GM21723 (cell line): ENCODE data around the gene B9D1.

Experiments
- ATAC-seq: cut with Tn5 transposase; IDR thresholded peaks from one replicate; pipeline ENCODE4 v1.9.1; 2021; ENCODE audit warnings: mild to moderate bottlenecking, moderate library complexity; ENCODE audit not compliant: unreplicated experiment

B9D1 gene

DNA sequence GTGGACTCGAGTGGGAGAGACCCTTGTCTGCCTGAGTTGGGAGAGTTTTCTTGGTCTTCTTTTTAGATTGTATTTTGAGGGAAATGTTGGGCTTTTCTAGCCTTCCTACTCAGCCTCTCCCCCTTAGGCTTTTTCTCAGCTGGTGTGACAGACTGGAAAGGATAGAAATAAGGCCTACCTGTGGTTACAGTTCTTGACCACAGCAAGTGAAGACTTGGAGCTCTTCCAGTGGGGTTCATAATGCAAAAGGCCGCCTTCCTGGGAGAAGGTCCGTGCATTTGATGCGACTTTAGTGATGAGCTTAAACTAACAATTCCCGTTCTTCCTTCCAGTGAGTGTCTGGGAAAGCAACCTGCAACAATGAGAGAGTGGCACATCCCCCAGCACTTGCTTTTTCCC lies 56.8 kb downstream of the B9D1 start:
- ATAC-seq, result no peak

DNA sequence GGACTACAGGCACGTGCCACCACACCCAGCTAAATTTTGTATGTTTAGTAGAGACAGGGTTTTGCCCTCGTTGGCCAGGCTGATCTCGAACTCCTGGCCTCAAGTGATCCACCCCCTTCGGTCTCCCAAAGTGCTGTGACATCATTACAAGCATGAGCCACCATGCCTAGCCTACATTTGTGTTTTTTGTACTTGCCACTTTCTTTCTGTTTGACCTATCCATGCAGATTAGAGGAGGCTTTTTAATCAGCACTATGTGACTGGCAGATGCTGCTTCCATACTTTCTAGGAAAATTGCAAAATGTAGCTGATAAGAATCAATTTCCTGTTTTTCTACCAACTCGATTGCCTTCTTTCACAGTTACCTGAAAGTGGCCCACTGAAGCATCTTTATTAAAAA lies 57.3 kb downstream of the B9D1 start:
- ATAC-seq, result no peak

DNA sequence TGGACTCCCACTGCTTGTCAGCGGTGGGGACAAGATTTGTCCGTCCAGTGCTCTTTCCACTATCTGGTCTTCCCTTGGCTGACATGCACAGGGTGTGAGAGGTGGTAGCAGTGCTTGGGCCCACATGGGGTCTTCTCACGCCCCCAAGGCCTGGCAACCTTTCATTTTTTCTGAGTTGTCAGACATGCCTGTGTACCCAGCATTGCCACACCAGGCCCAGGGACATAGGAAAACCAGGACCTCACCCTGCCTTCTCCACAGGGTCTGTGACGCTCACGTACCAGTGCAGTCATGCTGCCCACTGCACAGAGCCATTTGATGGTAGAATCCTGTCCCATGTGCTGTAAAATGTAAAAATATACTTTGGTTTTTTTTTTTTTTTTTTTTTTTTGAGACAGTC lies 57.8 kb downstream of the B9D1 start:
- ATAC-seq, result no peak

DNA sequence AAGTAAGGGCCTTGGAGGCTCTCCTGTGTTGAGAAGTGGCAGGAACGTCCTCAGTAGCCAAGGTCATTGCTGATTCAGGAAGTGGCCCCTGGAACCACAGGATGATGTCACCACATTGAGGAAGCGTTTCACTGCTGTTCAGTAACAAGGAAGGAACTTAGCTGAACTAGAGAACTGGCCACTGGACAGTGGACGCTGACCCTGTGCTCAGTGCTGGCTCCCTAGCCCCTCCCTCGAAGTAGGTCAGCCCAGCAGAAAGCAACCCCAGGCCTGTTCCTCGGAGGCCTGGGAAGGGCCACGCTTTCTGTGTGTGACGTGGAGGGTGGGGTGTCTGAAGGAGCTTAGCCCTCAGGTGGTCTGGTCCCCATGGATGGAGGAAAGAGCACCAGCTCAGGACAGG lies 58.3 kb downstream of the B9D1 start:
- ATAC-seq, result no peak

DNA sequence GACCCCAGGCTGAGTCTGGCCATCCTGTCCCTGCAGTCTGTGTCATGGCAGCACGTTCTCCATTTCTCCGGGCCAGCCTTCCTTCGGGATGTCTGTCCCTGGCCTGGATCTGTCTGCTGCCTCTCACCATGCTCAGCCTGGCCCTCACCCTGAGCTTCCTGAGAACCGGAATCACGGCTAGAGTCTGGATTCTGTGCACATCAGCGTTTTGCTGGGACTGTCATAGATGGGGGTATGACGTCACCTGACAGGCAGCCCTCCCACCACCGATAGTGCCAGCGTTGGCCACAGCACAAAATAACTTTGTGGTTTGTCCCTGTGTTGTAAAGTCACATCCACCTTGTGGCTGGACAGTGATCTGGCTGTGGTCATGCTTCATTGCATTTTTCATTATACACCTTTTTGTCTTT lies 59.2 kb downstream of the B9D1 start:
- ATAC-seq, result no peak

DNA sequence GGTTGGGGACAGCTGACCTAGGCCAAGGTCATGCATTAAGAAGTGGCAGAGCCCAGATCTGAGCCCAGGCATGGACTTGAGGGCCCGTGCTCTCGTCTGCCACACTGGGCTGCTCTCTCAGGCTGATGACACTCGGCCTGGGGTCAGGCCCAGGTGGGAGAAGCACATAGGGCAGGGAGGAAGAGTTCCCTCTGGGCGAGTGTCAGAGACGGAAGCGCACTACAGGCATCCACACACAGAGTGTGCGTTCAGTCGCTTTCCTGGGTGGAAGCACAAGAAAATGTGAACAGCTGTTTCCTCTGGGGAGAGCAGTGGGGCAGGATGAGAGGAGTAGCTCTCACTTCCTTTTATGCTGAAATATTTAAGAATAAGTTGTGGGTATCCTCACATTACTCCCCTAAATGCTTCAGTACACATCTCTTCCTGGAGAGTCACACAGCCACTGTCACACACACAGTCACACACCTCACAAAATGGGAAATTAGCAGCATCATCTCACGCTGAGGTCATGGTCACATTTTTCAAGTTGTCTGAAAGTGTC lies 59.7 kb downstream of the B9D1 start:
- ATAC-seq, result no peak

DNA sequence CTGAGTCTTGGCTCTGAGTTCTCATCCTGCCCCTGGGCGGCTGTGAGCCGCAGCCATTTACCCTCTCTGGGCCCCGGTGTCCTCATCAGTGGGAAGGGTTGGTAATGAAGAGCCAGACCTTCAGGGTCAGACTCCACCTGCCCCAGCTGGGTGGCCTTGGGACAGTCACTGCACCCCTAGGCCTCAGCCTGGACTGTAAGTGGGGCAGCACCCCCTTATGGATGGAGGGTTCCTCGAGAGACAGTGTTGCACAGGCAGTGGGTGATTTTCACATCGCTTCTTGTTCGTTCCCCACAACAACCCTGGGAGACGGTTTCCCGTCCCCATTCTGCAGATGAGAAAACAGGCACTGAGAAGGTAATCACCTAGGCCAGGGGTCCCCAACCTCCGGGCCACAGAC lies 60.5 kb downstream of the B9D1 start:
- no peak for ATAC-seq

DNA sequence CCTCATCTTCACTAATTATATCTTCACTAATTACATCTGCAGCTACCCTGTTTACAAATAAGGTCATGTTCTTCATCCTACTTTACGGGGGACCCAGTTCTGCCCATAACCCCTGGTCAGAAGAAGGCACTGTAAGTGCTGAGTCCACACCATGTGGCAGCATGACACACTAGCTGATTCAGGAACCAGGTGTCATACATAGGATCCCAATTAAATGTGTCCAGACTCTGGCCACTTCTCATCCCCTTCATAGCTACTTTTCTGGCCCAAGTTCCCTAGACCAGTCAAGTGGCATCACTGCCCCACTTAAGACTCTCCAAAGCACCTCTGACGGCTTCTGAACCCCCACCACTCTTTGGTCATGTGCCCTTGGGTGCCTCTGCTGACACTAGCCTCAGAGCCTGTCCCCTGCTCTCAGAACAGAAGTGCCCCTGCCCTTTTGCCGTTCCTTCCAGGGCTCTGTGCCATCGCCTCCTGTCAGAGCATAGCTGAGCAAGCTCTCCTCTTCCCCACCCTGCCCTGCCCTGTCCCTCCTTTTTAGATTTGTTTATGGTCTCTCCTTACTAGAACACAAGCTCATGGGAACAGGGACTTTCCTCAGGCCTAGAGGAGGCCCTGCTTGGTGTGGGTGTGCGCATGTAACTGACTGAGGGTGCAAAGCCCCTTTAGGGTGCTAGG lies 61.1 kb downstream of the B9D1 start:
- no peak for ATAC-seq

DNA sequence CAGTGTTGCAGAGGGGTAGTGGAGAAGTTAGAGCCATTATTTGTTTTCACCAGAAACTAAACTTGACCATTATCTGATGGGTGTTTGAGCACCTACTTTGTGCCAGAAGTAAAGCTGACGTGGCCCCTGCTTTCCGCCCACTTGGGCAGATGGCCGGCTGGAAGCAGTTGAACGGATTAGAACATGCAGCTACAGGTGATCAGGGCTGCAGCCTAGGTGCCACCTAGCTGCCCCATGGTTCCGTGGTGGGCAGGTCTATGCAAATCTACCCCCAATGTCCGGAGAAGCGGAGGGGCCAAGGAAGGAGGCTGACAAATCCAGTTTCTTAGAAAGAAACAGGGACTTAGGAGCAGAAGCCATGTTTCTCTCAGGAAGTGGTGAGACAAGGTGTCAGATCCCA lies 62.7 kb downstream of the B9D1 start:
- no peak for ATAC-seq

DNA sequence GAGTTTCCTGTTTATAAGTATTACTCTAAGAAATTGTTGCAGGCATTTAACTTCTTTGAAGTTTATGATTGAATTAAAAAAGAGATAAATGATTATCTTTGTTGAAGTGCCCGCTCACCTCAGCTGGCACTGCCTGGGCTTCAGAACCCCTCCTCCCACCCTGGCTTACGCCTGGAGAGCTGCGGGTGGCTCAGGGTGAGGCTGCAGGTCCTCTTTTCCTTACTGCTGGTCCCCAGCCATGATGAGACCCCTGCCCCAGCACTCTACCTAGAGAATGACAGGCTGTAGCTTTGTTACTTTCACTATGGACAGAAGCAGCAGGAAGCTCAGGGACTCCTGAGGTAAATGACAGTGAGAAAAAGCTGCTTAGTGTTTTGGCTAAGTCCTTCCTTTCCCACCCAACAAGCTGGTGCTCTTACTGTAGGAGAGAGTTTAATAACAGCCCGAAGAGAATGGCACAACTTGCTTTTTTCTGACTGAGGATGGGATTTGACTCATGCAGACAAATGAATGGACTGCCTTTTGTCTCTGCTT lies 63.2 kb downstream of the B9D1 start:
- no peak for ATAC-seq

DNA sequence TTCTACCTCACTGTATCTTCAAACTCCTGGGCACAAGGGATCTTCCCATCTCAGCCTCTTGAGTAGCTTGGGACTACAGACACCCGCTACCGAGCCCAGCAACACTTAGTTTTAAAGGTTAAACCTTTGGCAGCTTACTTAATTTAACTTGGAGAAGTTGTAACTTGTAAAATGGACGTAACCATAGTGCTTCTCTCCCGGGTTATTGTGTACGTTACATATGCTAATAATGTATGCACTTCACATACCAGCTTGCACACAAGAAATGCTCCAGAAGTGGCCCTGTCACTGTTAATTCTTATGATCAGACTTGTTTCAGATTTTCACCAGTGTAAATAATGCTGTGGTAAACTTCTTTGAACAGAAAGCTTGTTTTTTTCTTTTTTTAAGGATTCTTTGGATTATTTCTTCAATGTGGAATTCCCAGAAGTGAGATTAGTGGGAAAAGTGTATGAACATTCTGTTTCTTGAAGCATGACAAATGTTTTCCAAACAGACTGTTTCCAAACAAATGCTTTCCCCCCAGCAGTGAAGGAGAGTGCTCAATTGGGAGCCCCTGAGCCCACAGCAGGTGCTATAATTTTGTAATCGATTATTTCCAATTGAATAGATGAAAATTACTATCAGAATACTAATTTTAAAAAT lies 63.8 kb downstream of the B9D1 start:
- ATAC-seq, result no peak

DNA sequence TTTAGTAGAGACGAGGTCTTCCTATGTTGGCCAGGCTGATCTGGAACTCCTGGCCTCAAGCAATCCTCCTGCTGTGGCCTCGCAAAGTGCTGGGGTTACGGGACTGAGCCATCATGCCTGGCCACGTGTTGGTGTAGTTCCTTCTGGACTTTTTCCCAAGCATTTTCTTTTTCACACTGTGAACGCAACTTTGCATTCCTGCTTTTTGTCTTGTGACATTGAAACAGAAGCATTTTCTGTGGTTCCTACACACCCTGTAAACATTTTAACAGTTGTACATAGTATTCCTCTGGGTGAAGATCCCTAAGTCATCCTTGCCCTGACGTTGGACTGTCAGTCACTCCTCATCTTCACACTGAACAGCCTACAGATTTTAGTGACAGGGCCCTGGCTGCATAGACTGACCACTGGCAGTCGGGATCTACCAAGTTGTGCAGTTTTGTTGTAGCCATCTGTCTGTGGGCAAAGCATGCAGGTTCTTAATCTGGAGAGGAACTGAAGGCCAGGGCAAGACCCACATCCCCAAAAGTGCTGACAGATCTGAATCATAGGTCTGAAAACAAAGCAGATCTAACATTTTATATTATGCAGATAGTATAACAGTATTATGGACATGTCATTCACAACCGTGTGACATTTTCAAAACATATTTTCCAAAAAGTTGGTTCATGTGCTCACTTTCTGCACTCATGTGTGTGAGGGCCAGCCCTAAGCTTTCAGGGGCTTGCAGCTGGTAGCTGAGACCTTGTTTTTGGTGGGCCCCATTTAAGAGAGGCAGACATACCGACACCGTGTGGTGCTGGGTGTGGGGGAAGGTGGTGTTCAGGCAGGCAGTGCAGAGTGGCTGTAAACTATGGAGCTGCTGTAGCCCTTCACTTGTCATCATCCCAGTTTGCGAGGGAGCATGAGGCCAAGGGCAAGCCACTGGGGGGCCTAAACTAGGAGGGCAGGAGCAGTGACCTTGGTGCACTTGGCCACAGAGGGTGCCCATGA lies 65.4 kb downstream of the B9D1 start:
- no peak for ATAC-seq

DNA sequence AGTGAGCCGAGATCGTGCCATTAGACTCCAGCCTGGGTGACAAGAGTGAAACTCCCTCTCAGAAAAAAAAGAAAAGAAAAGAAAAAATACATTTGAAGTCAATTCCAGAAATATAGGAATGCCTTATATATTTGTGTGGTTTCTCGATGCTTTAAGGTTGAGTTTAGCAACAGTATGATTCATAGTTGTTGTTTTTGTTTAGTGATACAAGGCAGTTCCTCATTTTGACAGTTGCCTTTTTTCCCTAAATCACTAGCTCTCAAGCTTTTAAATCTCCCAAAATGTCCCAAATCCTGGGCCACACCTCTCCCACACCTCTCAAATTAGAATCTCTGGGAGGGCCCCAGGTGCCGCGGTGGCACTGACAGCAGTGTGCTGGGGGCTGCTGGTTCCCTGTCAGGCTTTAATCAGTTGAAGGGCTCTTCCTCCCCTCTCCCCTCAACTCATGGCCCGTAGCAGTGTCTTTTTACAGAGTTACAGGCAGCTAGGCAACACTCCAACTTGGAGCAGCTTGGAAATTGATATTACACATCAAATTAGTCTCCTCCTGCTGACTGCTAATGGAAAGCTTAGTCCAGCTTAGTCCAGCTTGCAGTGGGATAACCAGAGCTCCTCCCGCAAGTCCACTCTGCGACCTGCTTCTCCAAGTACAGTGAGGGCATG lies 66.9 kb downstream of the B9D1 start:
- no peak for ATAC-seq

DNA sequence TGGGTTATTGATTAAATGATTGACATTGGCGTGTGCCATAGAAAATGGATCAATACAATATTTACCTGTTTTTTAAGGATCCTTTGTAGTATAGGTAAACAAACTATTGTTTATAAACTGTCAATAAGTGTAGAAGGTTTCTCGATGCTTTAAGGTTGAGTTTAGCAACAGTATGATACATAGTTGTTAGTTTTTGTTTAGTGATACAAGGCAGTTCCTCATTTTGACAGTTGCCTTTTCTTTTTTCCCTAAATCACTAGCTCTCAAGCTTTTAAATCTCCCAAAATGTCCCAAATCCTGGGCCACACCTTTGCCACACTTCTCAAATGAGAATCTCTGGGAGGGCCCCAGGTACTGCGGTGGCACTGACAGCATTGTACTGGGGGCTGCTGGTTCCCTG lies 68.1 kb downstream of the B9D1 start:
- no peak for ATAC-seq
